HEK293T (cell line): ENCODE measurements around the gene CFAP157.

Source experiments
- BHLHE40 ChIP-seq: fragments of 450-650 bp; IDR thresholded peaks from 2 replicates; pipeline ENCODE4 v1.6.1; 2016; ENCODE audit warnings: mild to moderate bottlenecking, moderate library complexity, borderline replicate concordance
- CTBP1 ChIP-seq: fragments of 450-650 bp; IDR thresholded peaks from 2 replicates; pipeline ENCODE4 v1.6.1; 2016; ENCODE audit warnings: borderline replicate concordance
- ELF4 ChIP-seq: fragments of 450-650 bp; IDR thresholded peaks from 2 replicates; pipeline ENCODE4 v1.6.1; 2017; ENCODE audit warnings: antibody characterized with exemption
- FOXA1 ChIP-seq: fragments of 450-650 bp; IDR thresholded peaks from 2 replicates; pipeline ENCODE4 v1.6.1; 2016; ENCODE audit warnings: mild to moderate bottlenecking
- FOXM1 ChIP-seq: fragments of 450-650 bp; IDR thresholded peaks from 2 replicates; pipeline ENCODE4 v1.6.1; 2017; ENCODE audit warnings: mild to moderate bottlenecking, borderline replicate concordance
- L3MBTL2 ChIP-seq: fragments of 450-650 bp; conservative IDR thresholded peaks from 2 replicates; pipeline ENCODE4 v1.6.1; 2016; ENCODE audit warnings: mild to moderate bottlenecking
- NFRKB ChIP-seq: fragments of 450-650 bp; IDR thresholded peaks from 2 replicates; pipeline ENCODE4 v1.6.1; 2016; ENCODE audit warnings: mild to moderate bottlenecking, moderate library complexity
- SP1 ChIP-seq: fragments of 450-650 bp; IDR thresholded peaks from 2 replicates; pipeline ENCODE4 v1.6.1; 2017
- TARDBP ChIP-seq: fragments of 450-650 bp; IDR thresholded peaks from 2 replicates; pipeline ENCODE4 v1.6.1; 2016
- ZNF384 ChIP-seq: fragments of 450-650 bp; IDR thresholded peaks from 2 replicates; pipeline ENCODE4 v1.6.1; 2016

DNA sequence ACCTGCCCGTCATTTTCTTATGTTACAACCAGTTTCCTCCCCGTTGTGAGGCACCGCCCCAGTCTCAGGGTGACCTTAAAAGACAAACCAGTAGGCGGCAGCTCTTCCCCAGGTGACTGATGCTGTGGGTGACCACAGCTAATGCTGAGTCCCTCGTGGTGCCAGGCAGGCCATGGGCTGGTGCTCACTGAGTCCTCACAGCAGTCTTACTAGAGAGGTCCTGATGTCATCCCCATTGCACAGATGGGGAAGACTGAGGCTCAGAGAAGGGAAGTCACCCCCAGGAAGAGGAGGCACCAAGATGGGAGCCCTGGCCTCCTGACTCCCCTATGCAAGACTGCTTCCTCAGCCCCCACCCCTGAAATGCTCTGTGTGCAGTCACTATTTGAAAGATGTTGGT, 978 bp downstream of the CFAP157 start:
- TF ChIP-seq ELF4 = no peak
- TF ChIP-seq NFRKB = no peak
- TF ChIP-seq FOXM1 = no peak
- TF ChIP-seq TARDBP = no peak
- no peak for TF ChIP-seq FOXA1
- no peak for TF ChIP-seq SP1
- TF ChIP-seq L3MBTL2 = no peak
- TF ChIP-seq BHLHE40 = no peak
- no peak for TF ChIP-seq ZNF384
- no peak for TF ChIP-seq CTBP1
